Measurements from ENCODE around the gene TMEM183A. TPM values are rescaled to one million over a fixed set of nuclear protein-coding genes. Genes with fewer than 3 reads are reported as not detected.
"Not testable (repeated sequence)": the region's sequence is repeated elsewhere in the genome, so short reads cannot be mapped to it uniquely, and the experiment has no call there.

The TMEM183A gene
- total RNA-seq, 2 experiments from 2014 or later: 76.5 to 82.2 TPM

DNA sequence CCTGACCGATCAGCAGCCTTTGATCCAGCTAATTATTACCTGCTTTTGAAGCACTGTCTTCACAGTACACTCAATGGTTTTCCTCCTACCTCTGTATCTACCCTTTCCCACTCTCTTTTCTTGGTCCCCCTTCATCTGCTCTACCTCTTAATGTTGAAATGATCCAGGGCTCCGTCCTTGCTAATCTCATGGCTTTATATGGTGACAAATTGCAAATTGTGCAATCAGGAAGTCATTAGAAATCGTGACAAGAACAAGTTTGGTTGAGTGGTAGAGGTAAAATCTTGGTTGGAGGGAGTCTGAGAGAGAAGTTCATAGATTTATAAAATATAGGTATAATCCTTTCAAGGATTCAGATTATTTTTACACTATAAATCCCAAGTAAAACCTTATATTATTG is 30.5 kb upstream of the TMEM183A start:
- no peaks in the 10 kb centered on the region for H3K9me3 Mint-ChIP-seq
- H3K27me3 Mint-ChIP-seq: peaks cover 21% of the 10 kb centered on the region
- DNase-seq (no peak), ATAC-seq (no peak)
- H3K4me3 Mint-ChIP-seq: no peak overlapping the region
- CTCF ChIA-PET: interaction anchor here (2.7 kb wide), 1 partner anchor 22 kb away, joined by 9 read pairs; no protein-coding TSS in a partner anchor
- TF ChIP-seq, protein P1, sequence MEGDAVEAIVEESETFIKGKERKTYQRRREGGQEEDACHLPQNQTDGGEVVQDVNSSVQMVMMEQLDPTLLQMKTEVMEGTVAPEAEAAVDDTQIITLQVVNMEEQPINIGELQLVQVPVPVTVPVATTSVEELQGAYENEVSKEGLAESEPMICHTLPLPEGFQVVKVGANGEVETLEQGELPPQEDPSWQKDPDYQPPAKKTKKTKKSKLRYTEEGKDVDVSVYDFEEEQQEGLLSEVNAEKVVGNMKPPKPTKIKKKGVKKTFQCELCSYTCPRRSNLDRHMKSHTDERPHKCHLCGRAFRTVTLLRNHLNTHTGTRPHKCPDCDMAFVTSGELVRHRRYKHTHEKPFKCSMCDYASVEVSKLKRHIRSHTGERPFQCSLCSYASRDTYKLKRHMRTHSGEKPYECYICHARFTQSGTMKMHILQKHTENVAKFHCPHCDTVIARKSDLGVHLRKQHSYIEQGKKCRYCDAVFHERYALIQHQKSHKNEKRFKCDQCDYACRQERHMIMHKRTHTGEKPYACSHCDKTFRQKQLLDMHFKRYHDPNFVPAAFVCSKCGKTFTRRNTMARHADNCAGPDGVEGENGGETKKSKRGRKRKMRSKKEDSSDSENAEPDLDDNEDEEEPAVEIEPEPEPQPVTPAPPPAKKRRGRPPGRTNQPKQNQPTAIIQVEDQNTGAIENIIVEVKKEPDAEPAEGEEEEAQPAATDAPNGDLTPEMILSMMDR (IDR thresholded peaks at IDR 0.05): no peak
- no peaks in the 10 kb centered on the region for H3K4me1 Mint-ChIP-seq (ENCODE audit: low read depth)
- no peak overlapping the region for H3K27ac Mint-ChIP-seq
- no peaks in the 10 kb centered on the region for H3K36me3 Mint-ChIP-seq (ENCODE audit: low read depth)
- intact Hi-C loops (cut with micrococcal nuclease): no loop called here
- POLR2A ChIA-PET: interaction anchor here (0.6 kb wide), 1 partner anchor 269 kb away, joined by 4 read pairs; no protein-coding TSS in a partner anchor

DNA sequence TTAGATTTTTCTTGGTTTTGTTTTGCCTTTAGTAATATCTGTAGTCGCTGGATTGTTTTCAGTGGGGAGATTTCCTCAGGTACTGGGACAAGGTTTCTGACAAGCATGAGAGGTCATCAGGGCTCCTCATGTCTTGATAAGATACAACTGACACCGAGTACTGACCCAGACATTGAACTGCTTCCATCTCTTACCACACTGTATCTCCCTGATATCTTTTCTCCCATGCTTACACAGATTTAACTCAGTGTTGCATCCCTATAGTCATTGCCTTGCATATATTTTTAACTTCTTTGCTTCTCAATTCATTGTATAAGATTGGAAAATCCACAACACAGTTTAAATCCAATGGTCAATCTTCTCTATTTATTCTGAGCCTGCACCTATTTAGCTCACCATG is 27.7 kb upstream of the TMEM183A start:
- Mint-ChIP-seq H3K9me3 (no peaks in the 10 kb centered on the region), H3K36me3 (ENCODE audit: low read depth) (no peaks in the 10 kb centered on the region), H3K27ac (no peak overlapping the region), H3K27me3 (peaks cover 21% of the 10 kb centered on the region), H3K4me3 (no peak overlapping the region), H3K4me1 (ENCODE audit: low read depth) (no peaks in the 10 kb centered on the region)
- no peak for ATAC-seq
- POLR2A ChIA-PET: no interaction called here
- no peak for DNase-seq
- TF ChIP-seq, protein P1 (IDR thresholded peaks at IDR 0.05): no peak
- intact Hi-C loops (cut with micrococcal nuclease): no loop called here
- CTCF ChIA-PET: no interaction called here

DNA sequence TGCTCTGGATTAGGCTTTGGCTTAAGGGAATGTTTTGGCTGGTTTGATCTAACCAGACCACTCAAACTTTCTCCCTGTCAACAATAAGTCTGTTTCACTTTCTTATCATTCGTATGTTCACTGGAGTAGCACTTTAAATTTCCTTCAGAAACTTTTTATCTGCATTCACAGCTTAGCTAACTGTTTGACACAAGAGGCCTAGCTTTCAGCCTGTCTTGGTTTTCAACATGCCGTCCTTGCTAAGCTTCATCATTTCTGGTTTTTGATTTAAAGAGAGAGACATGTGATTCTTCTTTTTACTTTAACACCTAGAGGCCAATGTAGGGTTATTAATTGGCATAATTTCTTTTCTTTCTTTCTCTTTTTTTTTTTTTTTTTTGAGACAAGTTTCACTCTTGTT is 25.2 kb upstream of the TMEM183A start:
- no peak overlapping the region for H3K4me3 Mint-ChIP-seq
- no peaks in the 10 kb centered on the region for H3K36me3 Mint-ChIP-seq (ENCODE audit: low read depth)
- ChIA-PET POLR2A (interaction anchor here (1.1 kb wide), 1 partner anchor 325 kb away, joined by 4 read pairs; no protein-coding TSS in a partner anchor), CTCF (interaction anchor here (0.7 to 1.7 kb wide), 3 partner anchors 8 to 17 kb away, joined by 5 to 9 read pairs (median 5); no protein-coding TSS in a partner anchor)
- intact Hi-C loops (cut with micrococcal nuclease): no loop called here
- no peak overlapping the region for H3K27ac Mint-ChIP-seq
- TF ChIP-seq, protein P1 (IDR thresholded peaks at IDR 0.05): no peak
- ATAC-seq (no peak), DNase-seq (no peak)
- H3K27me3 Mint-ChIP-seq: peaks cover 18% of the 10 kb centered on the region
- no peaks in the 10 kb centered on the region for H3K4me1 Mint-ChIP-seq (ENCODE audit: low read depth)
- no peaks in the 10 kb centered on the region for H3K9me3 Mint-ChIP-seq

DNA sequence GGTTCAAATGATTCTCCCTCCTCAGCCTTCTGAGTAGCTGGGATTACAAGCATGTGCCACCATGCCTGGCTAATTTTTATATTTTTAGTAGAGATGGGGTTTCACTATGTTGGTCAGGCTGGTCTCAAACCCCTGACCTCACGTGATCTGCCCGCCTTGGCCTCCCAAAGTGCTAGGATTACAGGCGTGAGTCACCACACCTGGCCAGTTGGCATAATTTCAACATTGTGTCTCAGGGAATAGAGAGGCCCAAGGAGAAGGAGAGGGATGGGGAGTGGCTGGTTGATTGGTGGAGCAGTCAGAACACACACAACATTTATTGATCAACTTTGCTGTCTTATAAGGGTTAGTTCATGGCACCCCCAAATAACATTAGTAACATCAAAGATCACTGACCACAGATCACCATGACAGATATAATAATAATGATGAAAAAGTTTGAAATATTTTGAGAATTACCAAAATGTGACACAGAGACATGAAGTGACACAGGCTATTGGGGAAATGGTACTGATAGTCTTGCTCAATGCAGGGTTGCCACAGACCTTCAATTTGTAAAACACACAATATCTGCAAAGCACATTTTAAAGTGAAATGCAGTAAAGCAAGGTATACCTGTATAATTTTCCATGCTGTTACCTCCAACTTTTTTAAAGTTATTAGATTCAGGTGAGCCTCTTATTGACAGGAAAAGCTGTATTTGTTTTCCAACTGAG is 24.3 kb upstream of the TMEM183A start:
- ChIA-PET CTCF (interaction anchor here (1.2 kb wide), 1 partner anchor 16 kb away, joined by 3 read pairs; no protein-coding TSS in a partner anchor), POLR2A (interaction anchor here (0.6 kb wide), 1 partner anchor 707 kb away, joined by 3 read pairs; no protein-coding TSS in a partner anchor)
- no peak overlapping the region for H3K27ac Mint-ChIP-seq
- no peaks in the 10 kb centered on the region for H3K4me1 Mint-ChIP-seq (ENCODE audit: low read depth)
- ATAC-seq: no peak
- no peak for DNase-seq
- peaks cover 13% of the 10 kb centered on the region for H3K27me3 Mint-ChIP-seq
- H3K9me3 Mint-ChIP-seq: no peaks in the 10 kb centered on the region
- no peaks in the 10 kb centered on the region for H3K36me3 Mint-ChIP-seq (ENCODE audit: low read depth)
- intact Hi-C loops (cut with micrococcal nuclease): no loop called here
- no peak overlapping the region for H3K4me3 Mint-ChIP-seq
- TF ChIP-seq, protein P1 (IDR thresholded peaks at IDR 0.05): no peak

DNA sequence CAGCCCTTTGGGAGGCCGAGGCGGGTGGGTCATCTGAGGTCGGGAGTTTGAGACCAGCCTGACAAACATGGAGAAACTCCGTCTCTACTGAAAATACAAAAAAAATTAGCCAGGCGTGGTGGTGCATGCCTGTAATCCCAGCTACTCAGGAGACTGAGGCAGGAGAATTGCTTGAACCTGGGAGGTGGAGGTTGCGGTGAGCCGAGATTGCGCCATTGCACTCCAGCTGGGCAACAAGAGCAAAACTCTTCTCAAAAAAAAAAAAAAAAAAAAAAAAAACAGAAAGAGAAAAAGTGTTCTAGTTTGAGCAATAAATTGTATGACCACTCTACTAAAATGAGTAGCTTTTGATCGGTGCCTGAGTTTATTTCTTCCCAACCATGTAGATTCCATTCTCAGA is 21.1 kb upstream of the TMEM183A start:
- H3K27me3 Mint-ChIP-seq; intact Hi-C loops (cut with micrococcal nuclease); CTCF ChIA-PET; POLR2A ChIA-PET; H3K9me3 Mint-ChIP-seq; ATAC-seq; H3K4me1 Mint-ChIP-seq (ENCODE audit: low read depth); H3K4me3 Mint-ChIP-seq; H3K36me3 Mint-ChIP-seq (ENCODE audit: low read depth); H3K27ac Mint-ChIP-seq; DNase-seq: not testable (repeated sequence)
